Mucosa of descending colon (tissue), 3 donors: ENCODE measurements around the gene ROBO2. TPM values are rescaled to one million over a fixed set of nuclear protein-coding genes. Genes with fewer than 3 reads are reported as not detected.

Source experiments
- ATAC-seq: fragments of 200-7000 bp; cut with Tn5 transposase; one replicate; pipeline ENCODE4 v1.9.1; 2020; ENCODE audit warnings: mild to moderate bottlenecking, moderate library complexity
- DNase-seq, 3 donors: peaks; one replicate each; pipeline ENCODE4 v3.0.0-alpha.2; 2020
- H3K36me3 ChIP-seq: fragments of 200-600 bp; one replicate; pipeline ENCODE4 v1.8.0; 2021; ENCODE audit warnings: low read depth, mild to moderate bottlenecking
- H3K4me1 ChIP-seq: fragments of 200-600 bp; one replicate; pipeline ENCODE4 v1.8.0; 2021; ENCODE audit warnings: low read depth, mild to moderate bottlenecking
- H3K4me3 ChIP-seq: fragments of 200-600 bp; one replicate; pipeline ENCODE4 v1.8.0; 2021; ENCODE audit warnings: mild to moderate bottlenecking
- H3K9me3 ChIP-seq: fragments of 200-600 bp; one replicate; pipeline ENCODE4 v1.8.0; 2021; ENCODE audit warnings: mild to moderate bottlenecking
- CTCF ChIP-seq: fragments of 200-600 bp; IDR thresholded peaks from one replicate; pipeline ENCODE4 v1.8.0; 2022; ENCODE audit warnings: antibody characterized with exemption, mild to moderate bottlenecking
- intact Hi-C, 2 donors: fragments of 100-400 bp; cut with DNase I in 1 of 2; cut with micrococcal nuclease in 1 of 2; formaldehyde crosslinking; loops; one replicate each; pipeline versions ENCODE4 v1.11.0 to v1.11.1; 2022; cut with DNase I, micrococcal nuclease
- total RNA-seq, 3 donors: library from RNA; stranded (reverse); fragmentation: NEBNext Ultra II Directional in 2 of 3; extraction: Animal tissue kit (Norgen Biotek cat#: 25700) in 2 of 3; gene quantifications; one replicate each; pipeline versions ENCODE4 v1.2.1 to v1.2.4, GENCODE V29; 2021 to 2023
- donor health status: DM: no; HTN: no; CAD: no; lungs with moderate emphysema.
- donor health status: DM: no; HTN: no; CAD: no.
- donor health status: DM: no; HTN: yes; CAD: no.

ROBO2 gene
- total RNA-seq, 3 donors from 2014 or later = 1.3 to 2.1 (median 1.4) TPM

DNA sequence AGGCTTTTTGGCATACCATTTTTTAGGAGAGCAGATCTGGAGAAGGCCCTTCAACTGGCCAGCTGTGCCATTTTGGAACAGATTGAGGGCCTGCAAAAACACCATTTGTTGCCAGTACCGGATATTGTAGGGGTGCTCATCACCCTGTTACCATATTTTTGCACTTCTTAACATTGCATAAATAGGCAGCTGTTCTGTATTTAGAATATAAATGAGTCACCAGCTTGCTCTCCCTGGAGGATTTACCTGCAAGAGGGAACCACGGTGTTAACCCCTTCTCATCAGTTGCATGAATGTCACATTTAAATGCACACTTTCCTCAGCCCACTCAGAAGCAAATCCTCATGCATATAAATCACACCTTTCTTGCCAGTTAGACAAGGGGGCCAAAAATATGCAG, 435.6 kb downstream of the ROBO2 start:
- ATAC-seq (no peak), DNase-seq (no peak)
- no peaks in the 10 kb centered on the region for H3K9me3 ChIP-seq
- H3K4me1 ChIP-seq = no peaks in the 10 kb centered on the region
- intact Hi-C loops = no loop called here
- H3K36me3 ChIP-seq = no peaks in the 10 kb centered on the region
- no peak overlapping the region for H3K4me3 ChIP-seq
- TF ChIP-seq CTCF = no peak

- no peaks in the 10 kb centered on the region for H3K4me1 ChIP-seq
- peaks cover 2% of the 10 kb centered on the region for H3K9me3 ChIP-seq
- no peak for TF ChIP-seq CTCF
- no peak for DNase-seq
- H3K4me3 ChIP-seq = no peak overlapping the region
- intact Hi-C loops = no loop called here
- no peaks in the 10 kb centered on the region for H3K36me3 ChIP-seq
- ATAC-seq = no peak
Measured at GRCh38 chr3:77479021-77479420, 439.1 kb downstream of the ROBO2 start.

GRCh38 chr3:77489216-77489615, 449.3 kb downstream of the ROBO2 start:
- no peak overlapping the region for H3K4me3 ChIP-seq
- no peak for TF ChIP-seq CTCF
- peaks cover 12% of the 10 kb centered on the region for H3K9me3 ChIP-seq
- no peak for ATAC-seq
- no peaks in the 10 kb centered on the region for H3K4me1 ChIP-seq
- intact Hi-C loops = no loop called here
- H3K36me3 ChIP-seq = no peaks in the 10 kb centered on the region
- DNase-seq = no peak

GRCh38 chr3:77491961-77492360, 452.1 kb downstream of the ROBO2 start:
- H3K4me1 ChIP-seq = no peaks in the 10 kb centered on the region
- H3K9me3 ChIP-seq = no peaks in the 10 kb centered on the region
- TF ChIP-seq CTCF = no peak
- H3K4me3 ChIP-seq = no peak overlapping the region
- no peaks in the 10 kb centered on the region for H3K36me3 ChIP-seq
- intact Hi-C loops = no loop called here
- no peak for DNase-seq
- ATAC-seq = no peak

- intact Hi-C loops = no loop called here
- ATAC-seq (no peak), DNase-seq (no peak)
- no peaks in the 10 kb centered on the region for H3K9me3 ChIP-seq
- H3K4me3 ChIP-seq = no peak overlapping the region
- TF ChIP-seq CTCF = no peak
- no peaks in the 10 kb centered on the region for H3K36me3 ChIP-seq
- no peaks in the 10 kb centered on the region for H3K4me1 ChIP-seq
Measured at GRCh38 chr3:77500721-77501120, 460.8 kb downstream of the ROBO2 start.

DNA sequence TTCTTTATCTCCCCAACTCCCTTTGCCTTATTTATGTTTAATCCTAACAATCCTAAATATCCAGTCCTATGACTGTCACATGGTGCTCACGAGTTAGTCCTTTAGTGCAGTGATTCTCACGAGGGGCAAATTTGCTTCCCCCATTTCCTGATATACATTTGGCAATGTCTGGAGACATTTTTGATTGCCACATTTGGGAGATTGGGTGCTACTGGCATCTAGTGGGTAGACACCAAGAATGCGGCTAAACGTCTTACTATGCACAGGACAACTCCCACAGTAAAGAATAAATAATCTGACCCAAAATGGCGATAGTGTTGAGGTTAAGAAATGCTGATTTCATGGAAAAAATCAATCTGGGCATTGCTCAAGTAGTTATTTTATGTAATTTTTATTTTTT, 466.5 kb downstream of the ROBO2 start:
- Histone ChIP-seq H3K4me3 (no peak overlapping the region), H3K36me3 (no peaks in the 10 kb centered on the region), H3K4me1 (no peaks in the 10 kb centered on the region), H3K9me3 (no peaks in the 10 kb centered on the region)
- ATAC-seq (no peak), DNase-seq (no peak)
- no peak for TF ChIP-seq CTCF
- intact Hi-C loops = no loop called here
